H7 (cell line): ENCODE results near the gene ZKSCAN8. TPM values are rescaled to one million over a fixed set of nuclear protein-coding genes. Genes with fewer than 3 reads are reported as not detected.

Experiments
- DNase-seq: peaks from one replicate; pipeline ENCODE4 v3.0.0; 2012
- H3K27me3 ChIP-seq: 2 replicates; pipeline ENCODE4 v1.6.0; 2011; ENCODE audit warnings: mild to moderate bottlenecking, low read length; ENCODE audit not compliant: control insufficient read depth, insufficient read depth
- H3K36me3 ChIP-seq: replicated peaks from 2 replicates; pipeline ENCODE4 v1.5.1; 2011; ENCODE audit warnings: low read length; ENCODE audit not compliant: control insufficient read depth, insufficient read depth
- H3K4me3 ChIP-seq: 2 replicates; pipeline ENCODE4 v1.5.1; 2011; ENCODE audit warnings: low read depth, mild to moderate bottlenecking, control low read depth, low read length, moderate library complexity; ENCODE audit not compliant: insufficient read depth
- total RNA-seq: library from RNA; depleted of rRNA; stranded (reverse); fragments of >200 nt; shearing (Covaris generic); gene quantifications from 2 replicates; pipeline ENCODE4 v1.2.3, GENCODE V29; 2014

ZKSCAN8 gene
- total RNA-seq, 1 experiment from 2014 or later: 13.4 TPM

- H3K4me3 ChIP-seq: no peak overlapping the region
- H3K36me3 ChIP-seq: peaks cover 11% of the 10 kb centered on the region
- DNase-seq: no peak
- H3K27me3 ChIP-seq: no peaks in the 10 kb centered on the region
Observed at GRCh38 chr6:28125401-28125800, 16.3 kb upstream of the ZKSCAN8 start.

GRCh38 chr6:28134015-28134414, 7.7 kb upstream of the ZKSCAN8 start:
- no peaks in the 10 kb centered on the region for H3K27me3 ChIP-seq
- DNase-seq: no peak
- H3K36me3 ChIP-seq: no peaks in the 10 kb centered on the region
- H3K4me3 ChIP-seq: no peak overlapping the region

- H3K4me3 ChIP-seq: no peak overlapping the region
- H3K36me3 ChIP-seq: no peaks in the 10 kb centered on the region
- H3K27me3 ChIP-seq: no peaks in the 10 kb centered on the region
- no peak for DNase-seq
Observed at GRCh38 chr6:28134716-28135115, 7.0 kb upstream of the ZKSCAN8 start.

- Histone ChIP-seq H3K4me3 (no peak overlapping the region), H3K27me3 (no peaks in the 10 kb centered on the region), H3K36me3 (no peaks in the 10 kb centered on the region)
- DNase-seq: no peak
Observed at GRCh38 chr6:28135393-28135792, 6.3 kb upstream of the ZKSCAN8 start.

- Histone ChIP-seq H3K27me3 (no peaks in the 10 kb centered on the region), H3K36me3 (no peaks in the 10 kb centered on the region), H3K4me3 (peak overlapping the region; percentile 81)
- peak; percentile 75 for DNase-seq
Observed at GRCh38 chr6:28136585-28137504, 4.8 kb upstream of the ZKSCAN8 start.

GRCh38 chr6:28137505-28137981, 4.1 kb upstream of the ZKSCAN8 start:
- Histone ChIP-seq H3K27me3 (no peaks in the 10 kb centered on the region), H3K36me3 (no peaks in the 10 kb centered on the region), H3K4me3 (peak overlapping the region; percentile 81)
- DNase-seq: no peak

- DNase-seq: no peak
- Histone ChIP-seq H3K36me3 (no peaks in the 10 kb centered on the region; the same call in 1 of the 2 replicates), H3K4me3 (no peak overlapping the region), H3K27me3 (no peaks in the 10 kb centered on the region)
Observed at GRCh38 chr6:28139860-28140543, 1.7 kb upstream of the ZKSCAN8 start.

GRCh38 chr6:28140616-28141015, 1.1 kb upstream of the ZKSCAN8 start:
- DNase-seq: no peak
- no peaks in the 10 kb centered on the region for H3K27me3 ChIP-seq
- no peaks in the 10 kb centered on the region; the same call in none of the 2 replicates for H3K36me3 ChIP-seq
- H3K4me3 ChIP-seq: no peak overlapping the region

- DNase-seq: no peak
- Histone ChIP-seq H3K4me3 (peak overlapping the region; percentile 66), H3K27me3 (no peaks in the 10 kb centered on the region), H3K36me3 (peaks cover 4% of the 10 kb centered on the region)
Observed at GRCh38 chr6:28142446-28142845, 763 bp downstream of the ZKSCAN8 start.

- H3K4me3 ChIP-seq: no peak overlapping the region
- H3K36me3 ChIP-seq: peaks cover 15% of the 10 kb centered on the region
- no peaks in the 10 kb centered on the region for H3K27me3 ChIP-seq
- no peak for DNase-seq
Observed at GRCh38 chr6:28145231-28145630, 3.5 kb downstream of the ZKSCAN8 start.

- no peaks in the 10 kb centered on the region for H3K27me3 ChIP-seq
- no peak overlapping the region for H3K4me3 ChIP-seq
- peaks cover 35% of the 10 kb centered on the region for H3K36me3 ChIP-seq
- no peak for DNase-seq
Observed at GRCh38 chr6:28152531-28152930, 10.8 kb downstream of the ZKSCAN8 start.

GRCh38 chr6:28153546-28153945, 11.9 kb downstream of the ZKSCAN8 start:
- H3K27me3 ChIP-seq: no peaks in the 10 kb centered on the region
- no peak overlapping the region for H3K4me3 ChIP-seq
- peaks cover 32% of the 10 kb centered on the region for H3K36me3 ChIP-seq
- DNase-seq: no peak

- DNase-seq: no peak
- H3K27me3 ChIP-seq: no peaks in the 10 kb centered on the region
- no peak overlapping the region for H3K4me3 ChIP-seq
- peaks cover 27% of the 10 kb centered on the region for H3K36me3 ChIP-seq
Observed at GRCh38 chr6:28154357-28154756, 12.7 kb downstream of the ZKSCAN8 start.

- Histone ChIP-seq H3K4me3 (no peak overlapping the region), H3K27me3 (no peaks in the 10 kb centered on the region; the same call in 1 of the 2 replicates), H3K36me3 (peaks cover 8% of the 10 kb centered on the region)
- DNase-seq: no peak
Observed at GRCh38 chr6:28158318-28158717, 16.6 kb downstream of the ZKSCAN8 start.
